IMR-90 (cell line): ENCODE data around the gene MYOF.

Experiments used
- CHD1 ChIP-seq: IDR thresholded peaks from 2 replicates; pipeline ENCODE4 v1.6.1; 2012; ENCODE audit warnings: low read depth, low read length, improper control_type of control experiment
- CTCF ChIP-seq: conservative IDR thresholded peaks from 2 replicates; pipeline ENCODE4 v1.5.1; 2012; ENCODE audit warnings: mild to moderate bottlenecking, low read depth, low read length, improper control_type of control experiment
- FOS ChIP-seq: fragments of 150-350 bp; IDR thresholded peaks from 2 replicates; pipeline ENCODE4 v1.6.1; 2016; ENCODE audit warnings: low read depth, low read length
- MAFK ChIP-seq: IDR thresholded peaks from 2 replicates; pipeline ENCODE4 v1.6.1; 2012; ENCODE audit warnings: low read depth, low read length, improper control_type of control experiment
- MXI1 ChIP-seq: IDR thresholded peaks from 2 replicates; pipeline ENCODE4 v1.6.1; 2012; ENCODE audit warnings: low read depth, mild to moderate bottlenecking, low read length, moderate library complexity, borderline replicate concordance
- NFE2L2 ChIP-seq: fragments of 150-350 bp; IDR thresholded peaks from 2 replicates; pipeline ENCODE4 v1.6.1; 2016; ENCODE audit warnings: low read depth, mild to moderate bottlenecking, low read length
- POLR2A ChIP-seq: IDR thresholded peaks from 2 replicates; pipeline ENCODE4 v1.6.1; 2012; ENCODE audit warnings: mild to moderate bottlenecking, low read depth, low read length
- RAD21 ChIP-seq: IDR thresholded peaks from 2 replicates; pipeline ENCODE4 v1.6.1; 2012; ENCODE audit warnings: low read length, improper control_type of control experiment
- RCOR1 ChIP-seq: IDR thresholded peaks from 2 replicates; pipeline ENCODE4 v1.6.1; 2012; ENCODE audit warnings: mild to moderate bottlenecking, low read length, improper control_type of control experiment; ENCODE audit not compliant: insufficient replicate concordance
- RFX5 ChIP-seq: IDR thresholded peaks from 2 replicates; pipeline ENCODE4 v1.8.0; 2012; ENCODE audit warnings: low read depth, mild to moderate bottlenecking, low read length, moderate library complexity
- SMC3 ChIP-seq: fragments of 150-350 bp; IDR thresholded peaks from 2 replicates; pipeline ENCODE4 v1.6.1; 2016; ENCODE audit warnings: low read depth, mild to moderate bottlenecking, antibody characterized with exemption, low read length, moderate library complexity
- TF ChIP-seq, protein P1 (sequence below): fragments of 150-350 bp; IDR thresholded peaks from 2 replicates; pipeline ENCODE4 v1.6.1; 2016; ENCODE audit warnings: low read depth, mild to moderate bottlenecking, low read length, moderate library complexity, borderline replicate concordance
- TF ChIP-seq, protein P2 (sequence below): fragments of 150-350 bp; IDR thresholded peaks from 2 replicates; pipeline ENCODE4 v1.6.1; 2017; ENCODE audit warnings: mild to moderate bottlenecking, antibody characterized with exemption, low read length, low read depth

- no peak for TF ChIP-seq POLR2A
- no peak for TF ChIP-seq CTCF
- TF ChIP-seq NFE2L2 = no peak
- TF ChIP-seq SMC3 = no peak
- TF ChIP-seq RAD21 = no peak
- TF ChIP-seq MXI1 = no peak
- TF ChIP-seq RCOR1 = no peak
- TF ChIP-seq, protein P1, sequence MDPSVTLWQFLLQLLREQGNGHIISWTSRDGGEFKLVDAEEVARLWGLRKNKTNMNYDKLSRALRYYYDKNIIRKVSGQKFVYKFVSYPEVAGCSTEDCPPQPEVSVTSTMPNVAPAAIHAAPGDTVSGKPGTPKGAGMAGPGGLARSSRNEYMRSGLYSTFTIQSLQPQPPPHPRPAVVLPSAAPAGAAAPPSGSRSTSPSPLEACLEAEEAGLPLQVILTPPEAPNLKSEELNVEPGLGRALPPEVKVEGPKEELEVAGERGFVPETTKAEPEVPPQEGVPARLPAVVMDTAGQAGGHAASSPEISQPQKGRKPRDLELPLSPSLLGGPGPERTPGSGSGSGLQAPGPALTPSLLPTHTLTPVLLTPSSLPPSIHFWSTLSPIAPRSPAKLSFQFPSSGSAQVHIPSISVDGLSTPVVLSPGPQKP = no peak
- TF ChIP-seq FOS = no peak
- no peak for TF ChIP-seq MAFK
- TF ChIP-seq RFX5 = no peak
- TF ChIP-seq CHD1 = no peak
- TF ChIP-seq, protein P2, sequence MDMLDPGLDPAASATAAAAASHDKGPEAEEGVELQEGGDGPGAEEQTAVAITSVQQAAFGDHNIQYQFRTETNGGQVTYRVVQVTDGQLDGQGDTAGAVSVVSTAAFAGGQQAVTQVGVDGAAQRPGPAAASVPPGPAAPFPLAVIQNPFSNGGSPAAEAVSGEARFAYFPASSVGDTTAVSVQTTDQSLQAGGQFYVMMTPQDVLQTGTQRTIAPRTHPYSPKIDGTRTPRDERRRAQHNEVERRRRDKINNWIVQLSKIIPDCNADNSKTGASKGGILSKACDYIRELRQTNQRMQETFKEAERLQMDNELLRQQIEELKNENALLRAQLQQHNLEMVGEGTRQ = no peak
Observed at GRCh38 chr10:93268021-93268420, 214.1 kb downstream of the MYOF start.
